ENCODE results near the gene MYO16. TPM values are rescaled to one million over a fixed set of nuclear protein-coding genes. Genes with fewer than 3 reads are reported as not detected.

The MYO16 gene
- total RNA-seq, 1 donor from 2014 or later = 1.2 TPM

DNA sequence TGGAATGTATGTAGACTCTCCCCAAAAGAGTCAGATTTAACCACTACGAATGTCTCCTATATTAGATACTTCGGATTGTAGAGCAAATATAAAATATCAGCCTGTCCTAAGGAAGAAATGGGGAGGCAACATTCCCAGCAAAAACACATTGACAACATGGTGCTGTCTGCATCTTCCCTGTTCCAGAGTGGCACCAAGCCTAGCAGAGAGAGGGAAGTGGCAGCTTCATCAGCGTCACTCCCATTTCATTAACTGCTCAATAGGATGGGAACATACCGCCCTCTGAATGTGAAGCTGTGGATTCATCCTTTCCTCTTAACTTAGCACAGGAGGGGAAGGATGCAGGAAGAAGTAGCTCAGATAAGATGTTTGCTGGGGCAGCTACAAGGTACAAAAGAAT lies 45.4 kb downstream of the MYO16 start:
- no peak overlapping the region for H3K4me3 ChIP-seq (ENCODE audit: low read depth, low read length)
- TF ChIP-seq, protein P1, sequence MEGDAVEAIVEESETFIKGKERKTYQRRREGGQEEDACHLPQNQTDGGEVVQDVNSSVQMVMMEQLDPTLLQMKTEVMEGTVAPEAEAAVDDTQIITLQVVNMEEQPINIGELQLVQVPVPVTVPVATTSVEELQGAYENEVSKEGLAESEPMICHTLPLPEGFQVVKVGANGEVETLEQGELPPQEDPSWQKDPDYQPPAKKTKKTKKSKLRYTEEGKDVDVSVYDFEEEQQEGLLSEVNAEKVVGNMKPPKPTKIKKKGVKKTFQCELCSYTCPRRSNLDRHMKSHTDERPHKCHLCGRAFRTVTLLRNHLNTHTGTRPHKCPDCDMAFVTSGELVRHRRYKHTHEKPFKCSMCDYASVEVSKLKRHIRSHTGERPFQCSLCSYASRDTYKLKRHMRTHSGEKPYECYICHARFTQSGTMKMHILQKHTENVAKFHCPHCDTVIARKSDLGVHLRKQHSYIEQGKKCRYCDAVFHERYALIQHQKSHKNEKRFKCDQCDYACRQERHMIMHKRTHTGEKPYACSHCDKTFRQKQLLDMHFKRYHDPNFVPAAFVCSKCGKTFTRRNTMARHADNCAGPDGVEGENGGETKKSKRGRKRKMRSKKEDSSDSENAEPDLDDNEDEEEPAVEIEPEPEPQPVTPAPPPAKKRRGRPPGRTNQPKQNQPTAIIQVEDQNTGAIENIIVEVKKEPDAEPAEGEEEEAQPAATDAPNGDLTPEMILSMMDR (conservative IDR thresholded peaks at IDR 0.05; ENCODE audit: low read depth, low read length) = no peak
- DNase-seq (ENCODE audit: low read depth) = no peak

DNA sequence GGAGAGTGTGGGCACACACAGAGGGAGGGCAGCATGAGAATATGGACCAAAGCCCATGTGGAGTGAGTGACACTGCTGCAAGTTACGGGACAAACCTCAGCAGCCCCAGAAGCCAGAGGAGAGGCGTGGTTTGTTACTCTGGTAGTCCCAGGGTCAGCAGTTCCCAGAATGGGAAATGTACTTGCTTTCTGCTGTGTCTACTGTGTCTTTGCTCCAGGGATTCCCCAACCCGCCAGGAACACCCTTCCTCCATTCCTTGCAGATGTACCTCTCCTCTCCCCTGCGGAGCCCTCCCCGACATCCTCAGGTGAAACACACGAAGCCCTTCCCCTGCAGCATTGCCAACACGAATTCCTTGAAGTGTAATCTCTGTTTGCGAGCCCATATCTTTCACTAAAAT lies 47.2 kb downstream of the MYO16 start:
- TF ChIP-seq, protein P1 (conservative IDR thresholded peaks at IDR 0.05; ENCODE audit: low read depth, low read length) = no peak
- no peak for DNase-seq (ENCODE audit: low read depth)
- H3K4me3 ChIP-seq (ENCODE audit: low read depth, low read length) = no peak overlapping the region

DNA sequence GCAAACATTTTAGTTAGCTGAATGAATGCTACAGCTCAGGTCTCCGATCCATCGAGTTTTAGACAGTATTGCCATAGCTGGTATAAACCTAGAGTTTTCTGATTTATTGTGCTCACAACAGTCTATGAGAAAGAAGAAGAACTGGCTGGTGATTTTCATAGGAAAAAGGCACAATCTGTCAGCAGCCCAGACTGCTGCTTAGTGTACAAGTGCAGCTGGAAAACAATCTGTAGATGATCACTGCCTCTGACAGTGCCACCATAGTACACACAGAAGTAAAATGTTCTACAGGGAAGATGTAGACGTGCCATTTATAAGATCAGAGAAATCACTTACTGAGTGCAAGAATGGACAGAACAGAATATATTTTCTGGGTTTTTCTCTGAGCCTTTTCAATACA lies 48.4 kb downstream of the MYO16 start:
- no peak overlapping the region for H3K4me3 ChIP-seq (ENCODE audit: low read depth, low read length)
- TF ChIP-seq, protein P1 (conservative IDR thresholded peaks at IDR 0.05; ENCODE audit: low read depth, low read length) = no peak
- DNase-seq (ENCODE audit: low read depth) = no peak

DNA sequence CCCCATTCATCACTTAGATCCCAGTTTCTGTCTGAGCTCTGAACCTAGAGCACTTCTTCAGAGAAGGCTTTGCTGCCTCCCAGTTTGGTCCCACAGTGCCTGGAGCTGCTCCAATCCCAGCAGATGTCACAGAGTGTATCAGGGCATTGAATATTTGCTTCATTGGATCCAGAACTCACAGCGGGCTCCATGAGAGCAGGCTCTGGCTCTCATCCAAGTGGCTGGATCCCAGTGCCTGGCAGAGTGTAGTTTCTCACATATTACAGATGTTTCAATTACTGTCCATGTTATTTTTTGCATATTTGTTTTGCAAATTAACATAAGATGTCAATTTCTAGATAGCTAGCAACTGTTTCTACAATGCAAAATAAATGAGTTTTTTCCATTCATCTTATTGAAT lies 50.6 kb downstream of the MYO16 start:
- H3K4me3 ChIP-seq (ENCODE audit: low read depth, low read length) = no peak overlapping the region
- TF ChIP-seq, protein P1 (conservative IDR thresholded peaks at IDR 0.05; ENCODE audit: low read depth, low read length) = no peak
- DNase-seq (ENCODE audit: low read depth) = no peak

DNA sequence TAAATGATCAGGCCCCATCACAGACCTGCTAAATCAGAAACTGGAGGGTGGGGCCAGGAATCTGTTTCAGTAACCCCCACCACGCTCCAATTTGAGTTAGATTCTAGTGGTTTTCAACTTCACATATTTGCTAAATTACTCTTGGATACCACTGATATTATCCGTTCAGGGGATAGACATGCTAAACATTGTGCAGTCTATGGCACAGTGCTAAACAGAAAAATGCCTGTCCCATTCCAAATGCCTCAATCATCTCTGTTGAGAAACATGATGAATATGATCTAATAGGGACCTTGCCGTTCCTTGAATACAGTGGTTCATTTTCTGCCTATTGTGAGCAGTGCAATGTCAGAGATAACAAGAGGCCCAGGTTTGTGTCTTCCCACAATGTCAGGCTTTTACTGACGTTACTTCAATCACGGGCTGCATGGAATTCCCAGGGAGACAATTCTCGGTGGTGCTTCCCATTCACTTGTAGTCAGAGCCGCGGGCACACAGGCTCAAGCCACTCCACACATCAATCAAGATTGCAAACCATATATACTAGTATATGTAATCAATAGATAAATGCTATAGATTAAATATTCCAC lies 52.7 kb downstream of the MYO16 start:
- no peak for DNase-seq (ENCODE audit: low read depth)
- TF ChIP-seq, protein P1 (conservative IDR thresholded peaks at IDR 0.05; ENCODE audit: low read depth, low read length) = no peak
- H3K4me3 ChIP-seq (ENCODE audit: low read depth, low read length) = no peak overlapping the region

DNA sequence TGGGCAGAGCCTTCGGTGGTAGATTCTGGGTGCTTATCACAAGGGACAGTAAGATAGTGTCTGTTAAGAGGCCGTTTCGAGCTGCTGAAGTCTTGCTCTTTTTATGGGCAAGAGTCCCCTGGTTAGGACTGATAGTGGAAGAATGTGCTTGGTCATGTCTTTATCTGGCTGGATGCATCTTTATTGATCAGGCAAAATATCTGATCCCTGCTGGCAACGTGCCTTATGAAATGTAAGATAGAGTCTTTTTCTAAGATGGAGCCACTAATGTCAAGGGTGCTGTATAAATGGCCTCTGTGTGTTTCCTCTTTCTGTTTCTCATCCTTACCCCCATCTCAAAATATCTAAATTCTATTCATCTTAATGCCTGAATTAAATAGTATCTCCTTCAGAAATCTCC lies 53.3 kb downstream of the MYO16 start:
- H3K4me3 ChIP-seq (ENCODE audit: low read depth, low read length) = no peak overlapping the region
- TF ChIP-seq, protein P1 (conservative IDR thresholded peaks at IDR 0.05; ENCODE audit: low read depth, low read length) = no peak

DNA sequence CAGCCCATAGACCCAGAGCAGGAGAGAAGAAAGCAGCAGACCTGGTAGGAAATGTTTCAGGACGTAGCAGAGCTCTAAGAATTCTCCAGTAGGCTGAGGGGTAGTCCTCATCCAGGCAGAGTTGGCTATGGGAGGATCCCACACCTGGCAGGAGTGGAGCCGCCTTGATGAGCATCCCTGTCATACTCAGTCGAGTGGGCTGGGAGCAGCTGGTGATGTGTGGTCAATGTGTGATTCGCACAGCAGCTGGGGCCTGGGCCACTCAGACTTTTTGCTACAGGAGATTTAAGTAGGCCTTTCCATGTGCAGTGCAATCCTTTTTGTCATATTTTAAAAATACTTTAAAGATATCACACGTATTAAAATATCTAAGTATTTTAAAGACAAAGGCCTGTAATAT lies 56.6 kb downstream of the MYO16 start:
- TF ChIP-seq, protein P1 (conservative IDR thresholded peaks at IDR 0.05; ENCODE audit: low read depth, low read length) = no peak

More for the DNA sequence above, 53.3 kb downstream of the MYO16 start:
- no peak for DNase-seq (ENCODE audit: low read depth)

More for the DNA sequence above, 56.6 kb downstream of the MYO16 start:
- H3K4me3 ChIP-seq (ENCODE audit: low read depth, low read length) = no peak overlapping the region
- DNase-seq (ENCODE audit: low read depth) = no peak
